GM18526 (cell line): ENCODE results near the gene PRPH2.

Experiments
- POLR2A ChIP-seq: IDR thresholded peaks from 3 replicates; pipeline ENCODE4 v1.6.1; 2011; ENCODE audit not compliant: insufficient read length; ENCODE audit errors: extremely low read depth

Gene PRPH2

GRCh38 chr6:42722497-42722896 is at the start of gene PRPH2:
Gene PRPH2 (minus strand): TSS chr6:42722597. CDS start chr6:42722334, 263 bp downstream.
- TF ChIP-seq POLR2A, result no peak

GRCh38 chr6:42771741-42772100 is 49.3 kb upstream of the PRPH2 start:
- no peak for TF ChIP-seq POLR2A

- TF ChIP-seq POLR2A, result no peak
Observed at GRCh38 chr6:42769836-42770235, 47.4 kb upstream of the PRPH2 start.

- TF ChIP-seq POLR2A, result no peak
Observed at GRCh38 chr6:42769051-42769450, 46.7 kb upstream of the PRPH2 start.

- no peak for TF ChIP-seq POLR2A
Observed at GRCh38 chr6:42766163-42766670, 43.8 kb upstream of the PRPH2 start.

- no peak for TF ChIP-seq POLR2A
Observed at GRCh38 chr6:42764911-42765648, 42.7 kb upstream of the PRPH2 start.

- TF ChIP-seq POLR2A, result no peak
Observed at GRCh38 chr6:42762950-42763349, 40.6 kb upstream of the PRPH2 start.

GRCh38 chr6:42762426-42762859 is 40.0 kb upstream of the PRPH2 start:
- no peak for TF ChIP-seq POLR2A

- no peak for TF ChIP-seq POLR2A
Observed at GRCh38 chr6:42761287-42762067, 39.1 kb upstream of the PRPH2 start.

GRCh38 chr6:42758756-42759430 is 36.5 kb upstream of the PRPH2 start:
- no peak for TF ChIP-seq POLR2A

- no peak for TF ChIP-seq POLR2A
Observed at GRCh38 chr6:42756722-42757121, 34.3 kb upstream of the PRPH2 start.

GRCh38 chr6:42754759-42755158 is 32.4 kb upstream of the PRPH2 start:
- TF ChIP-seq POLR2A, result no peak

GRCh38 chr6:42751055-42751454 is 28.7 kb upstream of the PRPH2 start:
- no peak for TF ChIP-seq POLR2A

- no peak for TF ChIP-seq POLR2A
Observed at GRCh38 chr6:42748203-42748898, 26.0 kb upstream of the PRPH2 start.
